Fibroblast of the aortic adventitia (primary cell): ENCODE data around the gene ADAMTS12. TPM values are rescaled to one million over a fixed set of nuclear protein-coding genes. Genes with fewer than 3 reads are reported as not detected.
A peak's percentile ranks its signal among the peaks of the same experiment; 100 is the strongest.

Experiments used
- DNase-seq: peaks from one replicate; pipeline ENCODE4 v3.0.0-alpha.2; 2010; ENCODE audit warnings: low read depth
- H3K4me3 ChIP-seq: 2 replicates; pipeline ENCODE4 v1.5.1; 2011; ENCODE audit warnings: low read depth, mild to moderate bottlenecking, control low read depth, low read length, moderate library complexity
- CTCF ChIP-seq: IDR thresholded peaks from 2 replicates; pipeline ENCODE4 v1.5.1; 2011; ENCODE audit warnings: mild to moderate bottlenecking, low read length, control low read depth, inconsistent platforms; ENCODE audit not compliant: insufficient read depth
- total RNA-seq: library from RNA; depleted of rRNA; stranded (reverse); fragments of >200 nt; gene quantifications from 2 replicates; pipeline ENCODE4 v1.2.3, GENCODE V29; 2012; ENCODE audit warnings: low replicate concordance

The ADAMTS12 gene
- total RNA-seq, 1 donor = 13.0 TPM

- no peak for DNase-seq
- no peak overlapping the region for H3K4me3 ChIP-seq
- TF ChIP-seq CTCF = no peak
Measured at GRCh38 chr5:33762859-33763258, 128.9 kb downstream of the ADAMTS12 start.

DNA sequence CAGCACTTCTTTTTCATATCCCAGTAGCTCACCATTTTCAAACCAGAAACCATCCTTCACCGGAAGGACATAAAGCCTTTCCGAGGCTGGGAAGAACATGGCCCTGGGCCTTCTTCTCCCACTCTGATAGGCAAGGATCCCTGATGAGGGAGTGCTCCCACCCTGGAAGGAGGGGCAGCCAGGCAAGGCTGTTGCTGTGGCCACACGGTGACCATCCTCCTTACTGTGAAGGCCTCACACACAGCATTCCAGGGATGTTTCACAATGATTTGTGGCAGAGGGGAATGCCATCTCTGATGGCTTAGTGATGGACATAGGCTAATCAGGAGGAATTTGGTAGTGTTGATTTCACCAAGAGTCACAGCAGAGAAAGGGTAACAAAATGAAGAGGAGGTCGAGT is 130.7 kb downstream of the ADAMTS12 start:
- no peak for DNase-seq
- TF ChIP-seq CTCF = no peak
- no peak overlapping the region for H3K4me3 ChIP-seq

DNA sequence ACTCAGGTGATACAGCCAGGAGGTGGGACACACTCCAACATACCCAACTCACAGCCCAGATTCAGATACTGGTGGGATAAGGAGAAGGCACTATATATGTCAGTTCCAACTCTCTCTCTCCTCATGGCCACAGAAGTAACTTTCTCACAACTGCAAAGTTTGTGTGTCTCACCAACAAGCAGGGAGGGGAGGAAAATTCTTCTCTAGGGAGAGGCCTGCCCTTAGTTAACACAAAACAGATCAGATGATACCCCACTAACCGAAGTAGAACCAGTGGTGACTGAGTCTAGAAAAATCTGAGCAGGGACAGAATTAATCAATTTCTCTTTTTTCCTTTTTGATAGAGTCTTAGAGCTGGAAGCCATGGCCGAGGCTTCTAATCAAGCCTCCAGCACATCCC is 133.1 kb downstream of the ADAMTS12 start:
- no peak overlapping the region for H3K4me3 ChIP-seq
- DNase-seq = no peak
- TF ChIP-seq CTCF = no peak

- no peak overlapping the region for H3K4me3 ChIP-seq
- no peak for DNase-seq
- TF ChIP-seq CTCF = no peak
Measured at GRCh38 chr5:33756491-33756890, 135.3 kb downstream of the ADAMTS12 start.

DNA sequence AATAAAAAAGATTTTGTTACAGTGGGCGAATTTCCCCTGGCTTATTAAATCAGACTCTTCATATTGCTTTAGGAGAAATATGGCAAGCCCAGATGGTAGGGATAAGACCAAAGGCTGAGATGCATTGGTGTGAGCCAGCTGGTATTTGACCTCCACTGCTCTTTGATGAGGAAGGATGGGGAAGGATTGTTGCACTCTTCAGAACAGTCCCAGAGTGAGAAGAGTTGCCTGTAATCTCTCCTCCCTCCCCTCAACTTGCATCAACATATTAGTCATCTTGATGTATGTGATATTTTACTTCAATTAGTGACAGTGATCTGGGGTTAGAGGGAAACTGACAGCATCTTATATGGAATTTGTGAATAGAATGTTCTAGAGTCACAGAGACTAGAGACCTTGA is 136.6 kb downstream of the ADAMTS12 start:
- TF ChIP-seq CTCF = no peak
- peak; percentile 10 for DNase-seq
- no peak overlapping the region for H3K4me3 ChIP-seq

DNA sequence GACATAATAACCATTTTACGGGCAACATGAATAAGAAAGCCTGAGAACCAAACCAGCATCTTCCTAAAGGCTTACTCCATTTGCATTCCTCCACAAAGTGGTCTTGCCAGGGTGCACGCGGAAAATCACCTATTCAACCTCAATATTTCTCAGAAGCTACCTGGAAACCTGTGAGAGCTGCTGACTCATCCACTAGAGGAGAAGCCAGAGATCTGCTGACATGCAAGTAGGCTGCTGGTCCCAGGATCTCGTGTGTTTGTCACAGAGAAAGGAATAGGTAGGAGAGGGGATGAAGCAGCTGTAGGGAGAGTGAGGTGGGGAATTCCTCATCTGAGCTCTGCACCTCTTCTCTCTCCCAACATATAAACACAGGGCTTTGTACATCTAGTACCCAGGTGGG is 138.1 kb downstream of the ADAMTS12 start:
- no peak for TF ChIP-seq CTCF
- no peak overlapping the region for H3K4me3 ChIP-seq
- no peak for DNase-seq

DNA sequence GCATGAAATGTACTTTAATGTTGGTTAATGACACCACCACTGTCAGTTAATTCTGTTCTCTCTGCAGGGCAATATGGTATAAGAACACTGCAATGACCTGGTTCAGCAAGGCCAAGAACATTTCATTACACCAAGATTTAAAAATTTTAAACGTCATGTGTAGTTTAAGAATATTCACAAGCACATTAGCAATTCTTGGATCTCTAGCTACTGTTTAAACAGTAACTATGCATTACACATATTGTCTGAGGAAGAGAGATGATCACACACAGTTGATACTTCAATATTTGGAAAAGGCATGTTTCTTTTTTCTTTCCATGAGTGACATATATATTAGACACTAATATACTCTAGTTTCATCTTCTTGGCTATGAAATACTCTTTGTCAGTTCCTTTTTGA is 143.0 kb downstream of the ADAMTS12 start:
- H3K4me3 ChIP-seq = no peak overlapping the region
- DNase-seq = no peak
- no peak for TF ChIP-seq CTCF
